RWPE1 (cell line): ENCODE results near the gene UBE2O.

ENCODE experiments used
- CTCF ChIA-PET: fragments of 350-600 bp; sonication (Branson Sonifier 250); formaldehyde crosslinking; extraction: SDS; loops from one replicate; lab custom pipeline; 2021; lab: Yijun Ruan, JAX
- POLR2A ChIA-PET: fragments of 400-600 bp; formaldehyde crosslinking; extraction: SDS; loops from one replicate; lab custom pipeline; 2020; ENCODE audit warnings: antibody characterized with exemption; ENCODE audit not compliant: low non-redundant PET; lab: Yijun Ruan, JAX
- DNase-seq: peaks from one replicate; pipeline ENCODE4 v3.0.0; 2012; ENCODE audit warnings: low spot score
- H3K27ac ChIP-seq: fragments of 450-650 bp; 2 replicates; pipeline ENCODE4 v1.5.1; 2017
- CTCF ChIP-seq: fragments of 450-650 bp; conservative IDR thresholded peaks from 2 replicates; pipeline ENCODE4 v1.5.1; 2017; ENCODE audit warnings: low read depth, mild to moderate bottlenecking

Gene UBE2O

GRCh38 chr17:76345377-76345974, 107.5 kb downstream of the UBE2O start:
- H3K27ac ChIP-seq, result peak overlapping the region; percentile 53
- POLR2A ChIA-PET, result no interaction called here
- no peak for DNase-seq
- CTCF ChIA-PET, result interaction anchor here (0.6 to 0.9 kb wide), 3 partner anchors 19 to 193 kb away, joined by 3 to 4 read pairs (median 3); no protein-coding TSS in a partner anchor
- no peak for TF ChIP-seq CTCF

- H3K27ac ChIP-seq, result peak overlapping the region; percentile 13
- ChIA-PET POLR2A (no interaction called here), CTCF (no interaction called here)
- DNase-seq, result no peak
- no peak for TF ChIP-seq CTCF
Measured at GRCh38 chr17:76343106-76343505, 109.8 kb downstream of the UBE2O start.

GRCh38 chr17:76341301-76341700, 111.7 kb downstream of the UBE2O start:
- CTCF ChIA-PET, result interaction anchor here (0.8 kb wide), 1 partner anchor 45 kb away, joined by 4 read pairs; no protein-coding TSS in a partner anchor
- DNase-seq, result no peak
- no peak for TF ChIP-seq CTCF
- POLR2A ChIA-PET, result no interaction called here
- H3K27ac ChIP-seq, result no peak overlapping the region
